Neural cell (in vitro differentiated cells): ENCODE data around the gene CAT. TPM values are rescaled to one million over a fixed set of nuclear protein-coding genes. Genes with fewer than 3 reads are reported as not detected.

Source experiments
- H2AFZ ChIP-seq: fragments of 200-600, 300-800 bp; sonication (generic), shearing (Covaris generic); 2 replicates; pipeline ENCODE4 v1.6.0; 2014; ENCODE audit warnings: low read depth, mild to moderate bottlenecking, antibody characterized with exemption, low read length, moderate library complexity
- H3F3A ChIP-seq: fragments of 200-600 bp; shearing (Covaris generic); 2 replicates; pipeline ENCODE4 v1.6.1; 2016; ENCODE audit warnings: mild to moderate bottlenecking, moderate library complexity, mixed read lengths, antibody characterized with exemption, low read length; ENCODE audit not compliant: insufficient read depth, poor library complexity, severe bottlenecking
- H3K27ac ChIP-seq: fragments of 200-600, 300-800 bp; sonication (generic), shearing (Covaris generic); 2 replicates; pipeline ENCODE4 v1.5.1; 2014; ENCODE audit warnings: mild to moderate bottlenecking, low read length, moderate library complexity
- H3K27me3 ChIP-seq: fragments of 300-800, 200-600 bp; sonication (generic), shearing (Covaris generic); 2 replicates; pipeline ENCODE4 v1.6.0; 2014; ENCODE audit warnings: mild to moderate bottlenecking, low read depth, low read length, moderate library complexity; ENCODE audit not compliant: insufficient read depth
- H3K36me3 ChIP-seq: fragments of 300-800, 200-600 bp; sonication (generic), shearing (Covaris generic); 2 replicates; pipeline ENCODE4 v1.5.1; 2014; ENCODE audit warnings: mild to moderate bottlenecking, antibody characterized with exemption, low read length, moderate library complexity; ENCODE audit not compliant: insufficient read depth
- H3K4me2 ChIP-seq: fragments of 300-800, 200-600 bp; sonication (generic), shearing (Covaris generic); 2 replicates; pipeline ENCODE4 v1.6.0; 2014; ENCODE audit warnings: mild to moderate bottlenecking, low read length
- H3K4me3 ChIP-seq: fragments of 300-800, 200-600 bp; sonication (generic), shearing (Covaris generic); 2 replicates; pipeline ENCODE4 v1.5.1; 2014; ENCODE audit warnings: mild to moderate bottlenecking, low read length, moderate library complexity
- H3K79me2 ChIP-seq: fragments of 200-600 bp; shearing (Covaris generic); replicated peaks from 2 replicates; pipeline ENCODE4 v1.6.0; 2014; ENCODE audit warnings: mild to moderate bottlenecking, low read length, moderate library complexity; ENCODE audit not compliant: insufficient read depth
- H3K9ac ChIP-seq: fragments of 300-800, 200-600 bp; sonication (generic), shearing (Covaris generic); 2 replicates; pipeline ENCODE4 v1.6.1; 2016; ENCODE audit warnings: mild to moderate bottlenecking, low read length, mixed read lengths
- H3K9me2 ChIP-seq: fragments of 200-600 bp; shearing (Covaris generic); 2 replicates; pipeline ENCODE4 v1.6.1; 2016; ENCODE audit warnings: mild to moderate bottlenecking, low read length, mixed read lengths; ENCODE audit not compliant: insufficient read depth
- H3K9me3 ChIP-seq: fragments of 200-600, 300-800 bp; sonication (generic), shearing (Covaris generic); 2 replicates; pipeline ENCODE4 v1.6.1; 2016; ENCODE audit warnings: mild to moderate bottlenecking, mixed run types, low read length, moderate library complexity, mixed read lengths
- H4K20me1 ChIP-seq: fragments of 200-600 bp; shearing (Covaris generic); 2 replicates; pipeline ENCODE4 v1.6.1; 2016; ENCODE audit warnings: mild to moderate bottlenecking, mixed run types; ENCODE audit not compliant: insufficient read depth
- EP300 ChIP-seq: fragments of 450-650 bp; conservative IDR thresholded peaks from 2 replicates; pipeline ENCODE4 v1.6.1; 2014; ENCODE audit warnings: antibody characterized with exemption, mild to moderate bottlenecking, moderate library complexity; ENCODE audit not compliant: poor library complexity, severe bottlenecking
- MXI1 ChIP-seq: fragments of 450-650 bp; conservative IDR thresholded peaks from 2 replicates; pipeline ENCODE4 v1.6.1; 2014; ENCODE audit warnings: antibody characterized with exemption, mild to moderate bottlenecking; ENCODE audit not compliant: poor library complexity, severe bottlenecking
- POLR2AphosphoS5 ChIP-seq: IDR thresholded peaks from 2 replicates; pipeline ENCODE4 v1.6.1; 2012
- RAD21 ChIP-seq: fragments of 450-650 bp; conservative IDR thresholded peaks from 2 replicates; pipeline ENCODE4 v1.6.1; 2014; ENCODE audit warnings: antibody characterized with exemption, mild to moderate bottlenecking, moderate library complexity
- polyA plus RNA-seq: library from polyadenylated mRNA; depleted of rRNA; stranded (reverse); fragments of >200 nt; gene quantifications from 2 replicates; pipeline ENCODE4 v1.2.3, GENCODE V29; 2014
- TF ChIP-seq, protein P1 (sequence below): IDR thresholded peaks from 2 replicates; pipeline ENCODE4 v1.6.1; 2012; ENCODE audit warnings: borderline replicate concordance
- TF ChIP-seq, protein P2 (sequence below): fragments of 450-650 bp; IDR thresholded peaks from 2 replicates; pipeline ENCODE4 v1.5.1; 2014; ENCODE audit warnings: antibody characterized with exemption, mild to moderate bottlenecking, moderate library complexity; ENCODE audit not compliant: poor library complexity, severe bottlenecking

The CAT gene
- polyA plus RNA-seq, 1 donor from 2014 or later: 40.1 TPM

DNA sequence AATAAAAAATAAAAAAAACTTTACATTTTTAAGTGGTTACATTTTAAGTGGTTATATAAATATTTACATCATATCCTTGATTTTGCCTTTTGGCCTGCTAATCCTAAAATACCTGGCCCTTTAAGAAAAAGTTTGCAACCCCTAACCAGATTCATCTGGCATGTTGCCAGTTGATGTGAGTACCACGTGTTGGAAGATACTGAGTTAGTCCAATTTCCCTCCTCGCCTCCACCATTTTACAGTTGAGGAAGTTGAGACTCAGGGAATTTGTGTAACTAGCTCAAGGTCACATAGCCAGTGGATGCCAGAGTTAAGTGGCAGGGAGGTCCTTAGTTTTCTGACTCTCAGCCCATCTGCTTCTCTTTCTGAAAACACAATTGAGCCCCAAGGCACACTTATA lies 69.8 kb downstream of the CAT start:
- no peaks in the 10 kb centered on the region for H3K36me3 ChIP-seq
- H3K79me2 ChIP-seq: no peaks in the 10 kb centered on the region
- no peaks in the 10 kb centered on the region for H3K27me3 ChIP-seq
- no peaks in the 10 kb centered on the region for H3K9me3 ChIP-seq
- no peak overlapping the region for H3K9ac ChIP-seq
- no peak overlapping the region for H3K4me2 ChIP-seq
- no peaks in the 10 kb centered on the region for H3F3A ChIP-seq
- no peaks in the 10 kb centered on the region for H3K9me2 ChIP-seq
- H2AFZ ChIP-seq: no peak overlapping the region
- no peak overlapping the region for H3K4me3 ChIP-seq
- TF ChIP-seq EP300: no peak
- TF ChIP-seq, protein P1, sequence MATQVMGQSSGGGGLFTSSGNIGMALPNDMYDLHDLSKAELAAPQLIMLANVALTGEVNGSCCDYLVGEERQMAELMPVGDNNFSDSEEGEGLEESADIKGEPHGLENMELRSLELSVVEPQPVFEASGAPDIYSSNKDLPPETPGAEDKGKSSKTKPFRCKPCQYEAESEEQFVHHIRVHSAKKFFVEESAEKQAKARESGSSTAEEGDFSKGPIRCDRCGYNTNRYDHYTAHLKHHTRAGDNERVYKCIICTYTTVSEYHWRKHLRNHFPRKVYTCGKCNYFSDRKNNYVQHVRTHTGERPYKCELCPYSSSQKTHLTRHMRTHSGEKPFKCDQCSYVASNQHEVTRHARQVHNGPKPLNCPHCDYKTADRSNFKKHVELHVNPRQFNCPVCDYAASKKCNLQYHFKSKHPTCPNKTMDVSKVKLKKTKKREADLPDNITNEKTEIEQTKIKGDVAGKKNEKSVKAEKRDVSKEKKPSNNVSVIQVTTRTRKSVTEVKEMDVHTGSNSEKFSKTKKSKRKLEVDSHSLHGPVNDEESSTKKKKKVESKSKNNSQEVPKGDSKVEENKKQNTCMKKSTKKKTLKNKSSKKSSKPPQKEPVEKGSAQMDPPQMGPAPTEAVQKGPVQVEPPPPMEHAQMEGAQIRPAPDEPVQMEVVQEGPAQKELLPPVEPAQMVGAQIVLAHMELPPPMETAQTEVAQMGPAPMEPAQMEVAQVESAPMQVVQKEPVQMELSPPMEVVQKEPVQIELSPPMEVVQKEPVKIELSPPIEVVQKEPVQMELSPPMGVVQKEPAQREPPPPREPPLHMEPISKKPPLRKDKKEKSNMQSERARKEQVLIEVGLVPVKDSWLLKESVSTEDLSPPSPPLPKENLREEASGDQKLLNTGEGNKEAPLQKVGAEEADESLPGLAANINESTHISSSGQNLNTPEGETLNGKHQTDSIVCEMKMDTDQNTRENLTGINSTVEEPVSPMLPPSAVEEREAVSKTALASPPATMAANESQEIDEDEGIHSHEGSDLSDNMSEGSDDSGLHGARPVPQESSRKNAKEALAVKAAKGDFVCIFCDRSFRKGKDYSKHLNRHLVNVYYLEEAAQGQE: no peak
- no peak for TF ChIP-seq POLR2AphosphoS5
- TF ChIP-seq, protein P2, sequence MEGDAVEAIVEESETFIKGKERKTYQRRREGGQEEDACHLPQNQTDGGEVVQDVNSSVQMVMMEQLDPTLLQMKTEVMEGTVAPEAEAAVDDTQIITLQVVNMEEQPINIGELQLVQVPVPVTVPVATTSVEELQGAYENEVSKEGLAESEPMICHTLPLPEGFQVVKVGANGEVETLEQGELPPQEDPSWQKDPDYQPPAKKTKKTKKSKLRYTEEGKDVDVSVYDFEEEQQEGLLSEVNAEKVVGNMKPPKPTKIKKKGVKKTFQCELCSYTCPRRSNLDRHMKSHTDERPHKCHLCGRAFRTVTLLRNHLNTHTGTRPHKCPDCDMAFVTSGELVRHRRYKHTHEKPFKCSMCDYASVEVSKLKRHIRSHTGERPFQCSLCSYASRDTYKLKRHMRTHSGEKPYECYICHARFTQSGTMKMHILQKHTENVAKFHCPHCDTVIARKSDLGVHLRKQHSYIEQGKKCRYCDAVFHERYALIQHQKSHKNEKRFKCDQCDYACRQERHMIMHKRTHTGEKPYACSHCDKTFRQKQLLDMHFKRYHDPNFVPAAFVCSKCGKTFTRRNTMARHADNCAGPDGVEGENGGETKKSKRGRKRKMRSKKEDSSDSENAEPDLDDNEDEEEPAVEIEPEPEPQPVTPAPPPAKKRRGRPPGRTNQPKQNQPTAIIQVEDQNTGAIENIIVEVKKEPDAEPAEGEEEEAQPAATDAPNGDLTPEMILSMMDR: no peak
- no peak for TF ChIP-seq MXI1
- no peak overlapping the region for H3K27ac ChIP-seq
- H4K20me1 ChIP-seq: no peaks in the 10 kb centered on the region

GRCh38 chr11:34509336-34509876 lies 70.7 kb downstream of the CAT start:
- Histone ChIP-seq H3K4me2 (no peak overlapping the region), H3K9me3 (no peaks in the 10 kb centered on the region), H3K9me2 (no peaks in the 10 kb centered on the region), H2AFZ (no peak overlapping the region), H3K4me3 (no peak overlapping the region), H3K27me3 (no peaks in the 10 kb centered on the region), H3K36me3 (no peaks in the 10 kb centered on the region), H3K27ac (no peak overlapping the region), H3K79me2 (no peaks in the 10 kb centered on the region), H3F3A (no peaks in the 10 kb centered on the region), H4K20me1 (no peaks in the 10 kb centered on the region), H3K9ac (no peak overlapping the region)
- TF ChIP-seq RAD21: no peak
- TF ChIP-seq, protein P1: no peak
- TF ChIP-seq EP300: no peak
